NCI-H2081 treated with DMSO at 0.1 percent for 48 hours (cell line): ENCODE measurements around the gene ARHGAP26.

Source experiments
- DNase-seq: peaks from one replicate; lab custom pipeline; 2025; lab: John Stamatoyannopoulos, UW

Gene ARHGAP26

GRCh38 chr5:142829801-142830220, 59.6 kb downstream of the ARHGAP26 start:
- DNase-seq = no peak

- no peak for DNase-seq
These were observed 60.2 kb downstream of the ARHGAP26 start for GRCh38 chr5:142830241-142831008.

- no peak for DNase-seq
These were observed 60.8 kb downstream of the ARHGAP26 start for GRCh38 chr5:142831009-142831383.

GRCh38 chr5:142832263-142832662, 62.1 kb downstream of the ARHGAP26 start:
- no peak for DNase-seq

- no peak for DNase-seq
These were observed 63.6 kb downstream of the ARHGAP26 start for GRCh38 chr5:142833517-142834449.

- no peak for DNase-seq
These were observed 64.3 kb downstream of the ARHGAP26 start for GRCh38 chr5:142834504-142834903.

GRCh38 chr5:142835540-142835939, 65.4 kb downstream of the ARHGAP26 start:
- DNase-seq = no peak

- no peak for DNase-seq
These were observed 65.9 kb downstream of the ARHGAP26 start for GRCh38 chr5:142836048-142836447.

GRCh38 chr5:142837081-142837725, 67.0 kb downstream of the ARHGAP26 start:
- no peak for DNase-seq

- DNase-seq = no peak
These were observed 68.7 kb downstream of the ARHGAP26 start for GRCh38 chr5:142838845-142839244.

GRCh38 chr5:142839711-142840346, 69.7 kb downstream of the ARHGAP26 start:
- DNase-seq = no peak

GRCh38 chr5:142840575-142840974, 70.4 kb downstream of the ARHGAP26 start:
- no peak for DNase-seq

GRCh38 chr5:142841511-142842265, 71.5 kb downstream of the ARHGAP26 start:
- DNase-seq = no peak

GRCh38 chr5:142842994-142843905, 73.1 kb downstream of the ARHGAP26 start:
- DNase-seq = no peak

GRCh38 chr5:142844866-142845265, 74.7 kb downstream of the ARHGAP26 start:
- DNase-seq = no peak

- no peak for DNase-seq
These were observed 75.3 kb downstream of the ARHGAP26 start for GRCh38 chr5:142845402-142845921.

GRCh38 chr5:142845954-142846398, 75.8 kb downstream of the ARHGAP26 start:
- DNase-seq = no peak

GRCh38 chr5:142846406-142846805, 76.2 kb downstream of the ARHGAP26 start:
- no peak for DNase-seq

- DNase-seq = no peak
These were observed 78.0 kb downstream of the ARHGAP26 start for GRCh38 chr5:142847898-142848790.
